Liver (tissue), 3 donors: ENCODE results near the gene PARD3.

Experiments used
- EGR1 ChIP-seq, 2 donors: IDR thresholded peaks; 2 replicates each; pipeline ENCODE4 v1.6.1; 2016 to 2018; ENCODE audit warnings: antibody characterized with exemption in 2 of 2, low read depth in 2 of 2
- NR2F2 ChIP-seq: IDR thresholded peaks from 2 replicates; pipeline ENCODE4 v1.6.1; 2016; ENCODE audit warnings: antibody characterized with exemption
- RAD21 ChIP-seq, 2 donors: IDR thresholded peaks; 2 replicates each; pipeline ENCODE4 v1.6.1; 2016; ENCODE audit warnings: antibody characterized with exemption in 2 of 2, mild to moderate bottlenecking in 2 of 2
- TAF1 ChIP-seq: conservative IDR thresholded peaks from 2 replicates; pipeline ENCODE4 v1.6.1; 2016; ENCODE audit warnings: antibody characterized with exemption, mild to moderate bottlenecking
- YY1 ChIP-seq: IDR thresholded peaks from 2 replicates; pipeline ENCODE4 v1.6.1; 2016; ENCODE audit warnings: antibody characterized with exemption, mild to moderate bottlenecking
- TF ChIP-seq, protein P1 (sequence below): fragments of 150-350 bp; IDR thresholded peaks from 2 replicates; pipeline ENCODE4 v1.5.1; 2017; ENCODE audit warnings: improper control_type of control experiment, low read depth, low read length; ENCODE audit not compliant: missing input control
- TF ChIP-seq, protein P2 (sequence below): IDR thresholded peaks from 2 replicates; pipeline ENCODE4 v1.6.1; 2016; ENCODE audit warnings: antibody characterized with exemption
- TF ChIP-seq, protein P3 (sequence below): IDR thresholded peaks from 2 replicates; pipeline ENCODE4 v1.6.1; 2016; ENCODE audit warnings: antibody characterized with exemption
- donor health status: healthy.
- donor health status: healthy.

DNA sequence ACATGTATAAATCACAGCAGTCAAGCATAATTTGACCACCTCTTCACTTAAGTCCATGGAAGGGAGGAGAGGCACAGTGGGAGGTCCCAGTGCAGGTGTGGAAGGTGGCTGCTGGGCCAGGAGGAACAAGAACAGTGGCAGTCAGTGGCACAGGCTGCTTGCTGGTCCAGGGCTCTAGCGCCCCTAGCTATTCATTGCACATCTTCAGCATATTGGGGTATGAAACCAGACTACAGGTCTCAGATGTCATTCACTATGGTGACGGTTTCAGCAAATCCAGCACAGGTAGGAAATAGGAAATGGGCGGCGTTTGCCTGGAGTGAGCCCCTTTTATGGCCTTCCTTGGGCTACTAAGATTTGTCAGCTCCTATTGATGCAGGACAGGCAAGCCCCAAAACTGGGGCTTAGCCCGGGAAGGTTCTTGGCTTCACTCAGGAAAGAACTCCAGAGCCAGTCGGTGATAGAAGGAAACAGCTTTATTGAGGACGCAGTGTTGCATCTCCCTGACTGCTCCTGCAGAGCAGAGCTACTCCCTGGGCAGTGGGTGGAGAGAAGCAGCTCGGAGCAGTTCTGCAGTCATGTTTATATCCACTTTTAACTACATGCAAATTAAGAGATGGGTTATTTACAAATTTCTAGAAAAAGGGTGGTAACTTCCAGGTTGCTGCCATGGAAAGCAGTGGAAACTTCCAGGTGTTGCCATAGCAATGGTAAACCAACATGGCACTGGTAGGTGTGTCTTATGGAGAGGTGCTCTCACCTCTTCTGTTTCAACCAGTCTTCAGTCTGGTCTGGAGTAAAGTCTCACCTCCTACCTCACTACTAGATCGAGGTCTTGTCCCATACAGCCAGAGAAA is 608.8 kb downstream of the PARD3 start:
- TF ChIP-seq, protein P1, sequence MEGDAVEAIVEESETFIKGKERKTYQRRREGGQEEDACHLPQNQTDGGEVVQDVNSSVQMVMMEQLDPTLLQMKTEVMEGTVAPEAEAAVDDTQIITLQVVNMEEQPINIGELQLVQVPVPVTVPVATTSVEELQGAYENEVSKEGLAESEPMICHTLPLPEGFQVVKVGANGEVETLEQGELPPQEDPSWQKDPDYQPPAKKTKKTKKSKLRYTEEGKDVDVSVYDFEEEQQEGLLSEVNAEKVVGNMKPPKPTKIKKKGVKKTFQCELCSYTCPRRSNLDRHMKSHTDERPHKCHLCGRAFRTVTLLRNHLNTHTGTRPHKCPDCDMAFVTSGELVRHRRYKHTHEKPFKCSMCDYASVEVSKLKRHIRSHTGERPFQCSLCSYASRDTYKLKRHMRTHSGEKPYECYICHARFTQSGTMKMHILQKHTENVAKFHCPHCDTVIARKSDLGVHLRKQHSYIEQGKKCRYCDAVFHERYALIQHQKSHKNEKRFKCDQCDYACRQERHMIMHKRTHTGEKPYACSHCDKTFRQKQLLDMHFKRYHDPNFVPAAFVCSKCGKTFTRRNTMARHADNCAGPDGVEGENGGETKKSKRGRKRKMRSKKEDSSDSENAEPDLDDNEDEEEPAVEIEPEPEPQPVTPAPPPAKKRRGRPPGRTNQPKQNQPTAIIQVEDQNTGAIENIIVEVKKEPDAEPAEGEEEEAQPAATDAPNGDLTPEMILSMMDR = no peak
- no peak for TF ChIP-seq EGR1 (IDR thresholded peaks at IDR 0.05; ENCODE audit: low read depth in 2 of 2)
- TF ChIP-seq, protein P2, sequence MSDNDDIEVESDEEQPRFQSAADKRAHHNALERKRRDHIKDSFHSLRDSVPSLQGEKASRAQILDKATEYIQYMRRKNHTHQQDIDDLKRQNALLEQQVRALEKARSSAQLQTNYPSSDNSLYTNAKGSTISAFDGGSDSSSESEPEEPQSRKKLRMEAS = no peak
- no peak for TF ChIP-seq RAD21 (IDR thresholded peaks at IDR 0.05)
- TF ChIP-seq YY1 = no peak
- TF ChIP-seq TAF1 = no peak
- TF ChIP-seq, protein P3, sequence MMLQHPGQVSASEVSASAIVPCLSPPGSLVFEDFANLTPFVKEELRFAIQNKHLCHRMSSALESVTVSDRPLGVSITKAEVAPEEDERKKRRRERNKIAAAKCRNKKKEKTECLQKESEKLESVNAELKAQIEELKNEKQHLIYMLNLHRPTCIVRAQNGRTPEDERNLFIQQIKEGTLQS = no peak
- no peak for TF ChIP-seq NR2F2
